Measurements from ENCODE around the gene TMEM106C. TPM values are rescaled to one million over a fixed set of nuclear protein-coding genes. Genes with fewer than 3 reads are reported as not detected.

Gene TMEM106C
- total and polyA plus RNA-seq, 4 donors, result 16.2 to 57.8 (median 25.2) TPM

DNA sequence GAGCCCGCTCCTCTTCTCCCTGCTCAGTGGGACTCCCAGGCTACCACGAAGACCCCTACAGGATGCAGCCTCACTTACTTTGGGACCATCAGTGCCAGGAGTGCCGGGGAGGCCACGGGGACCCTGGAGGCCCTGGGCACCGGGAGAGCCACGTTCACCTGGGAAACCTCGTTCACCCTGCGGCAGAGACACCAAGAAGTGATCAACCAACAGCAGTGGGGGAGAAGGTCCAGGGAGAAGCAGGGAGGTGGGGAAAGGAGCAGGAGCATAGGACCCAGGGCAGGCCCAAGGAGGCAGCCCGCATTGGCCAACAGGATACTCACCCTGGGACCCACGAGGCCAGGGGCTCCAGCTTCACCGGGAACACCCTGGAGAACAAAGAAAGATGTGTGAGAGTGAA is 19.4 kb downstream of the TMEM106C start:
- no peak for DNase-seq (ENCODE audit: low spot score)
- WGBS, result 91% methylated on average over 11 of the region's 11 CpGs
- Histone ChIP-seq H3K9me3 (ENCODE audit: control insufficient read depth in 4 of 4, low read length in 3 of 4) (no peaks in the 10 kb centered on the region), H3K27me3 (ENCODE audit: control insufficient read depth in 4 of 4, insufficient read depth in 4 of 4, low read length in 3 of 4) (no peaks in the 10 kb centered on the region), H3K4me1 (ENCODE audit: control insufficient read depth in 4 of 4, insufficient read depth in 4 of 4, low read length in 3 of 4) (no peaks in the 10 kb centered on the region), H3K36me3 (ENCODE audit: control insufficient read depth in 4 of 4, insufficient read depth in 3 of 4, low read depth in 1 of 4, low read length in 3 of 4) (no peaks in the 10 kb centered on the region), H3K4me3 (ENCODE audit: low read depth in 1 of 3, low read length in 3 of 3) (no peak overlapping the region), H3K9ac (ENCODE audit: low read depth in 1 of 2, low read length in 2 of 2) (no peak overlapping the region), H3K27ac (ENCODE audit: low read depth in 1 of 2, low read length in 2 of 2) (no peak overlapping the region)
- no peak for TF ChIP-seq SP1 (IDR thresholded peaks at IDR 0.05)
- TF ChIP-seq, protein P1, sequence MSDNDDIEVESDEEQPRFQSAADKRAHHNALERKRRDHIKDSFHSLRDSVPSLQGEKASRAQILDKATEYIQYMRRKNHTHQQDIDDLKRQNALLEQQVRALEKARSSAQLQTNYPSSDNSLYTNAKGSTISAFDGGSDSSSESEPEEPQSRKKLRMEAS (IDR thresholded peaks at IDR 0.05), result no peak
- no peak for TF ChIP-seq NR2F2 (IDR thresholded peaks at IDR 0.05)
- TF ChIP-seq RAD21 (IDR thresholded peaks at IDR 0.05), result no peak
- TF ChIP-seq, protein P2, sequence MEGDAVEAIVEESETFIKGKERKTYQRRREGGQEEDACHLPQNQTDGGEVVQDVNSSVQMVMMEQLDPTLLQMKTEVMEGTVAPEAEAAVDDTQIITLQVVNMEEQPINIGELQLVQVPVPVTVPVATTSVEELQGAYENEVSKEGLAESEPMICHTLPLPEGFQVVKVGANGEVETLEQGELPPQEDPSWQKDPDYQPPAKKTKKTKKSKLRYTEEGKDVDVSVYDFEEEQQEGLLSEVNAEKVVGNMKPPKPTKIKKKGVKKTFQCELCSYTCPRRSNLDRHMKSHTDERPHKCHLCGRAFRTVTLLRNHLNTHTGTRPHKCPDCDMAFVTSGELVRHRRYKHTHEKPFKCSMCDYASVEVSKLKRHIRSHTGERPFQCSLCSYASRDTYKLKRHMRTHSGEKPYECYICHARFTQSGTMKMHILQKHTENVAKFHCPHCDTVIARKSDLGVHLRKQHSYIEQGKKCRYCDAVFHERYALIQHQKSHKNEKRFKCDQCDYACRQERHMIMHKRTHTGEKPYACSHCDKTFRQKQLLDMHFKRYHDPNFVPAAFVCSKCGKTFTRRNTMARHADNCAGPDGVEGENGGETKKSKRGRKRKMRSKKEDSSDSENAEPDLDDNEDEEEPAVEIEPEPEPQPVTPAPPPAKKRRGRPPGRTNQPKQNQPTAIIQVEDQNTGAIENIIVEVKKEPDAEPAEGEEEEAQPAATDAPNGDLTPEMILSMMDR (IDR thresholded peaks at IDR 0.05; ENCODE audit: low read depth, low read length, missing input control), result no peak
- TF ChIP-seq EGR1 (IDR thresholded peaks at IDR 0.05; ENCODE audit: low read depth in 2 of 2), result no peak
- TF ChIP-seq JUND (IDR thresholded peaks at IDR 0.05), result no peak
- TF ChIP-seq, protein P3, sequence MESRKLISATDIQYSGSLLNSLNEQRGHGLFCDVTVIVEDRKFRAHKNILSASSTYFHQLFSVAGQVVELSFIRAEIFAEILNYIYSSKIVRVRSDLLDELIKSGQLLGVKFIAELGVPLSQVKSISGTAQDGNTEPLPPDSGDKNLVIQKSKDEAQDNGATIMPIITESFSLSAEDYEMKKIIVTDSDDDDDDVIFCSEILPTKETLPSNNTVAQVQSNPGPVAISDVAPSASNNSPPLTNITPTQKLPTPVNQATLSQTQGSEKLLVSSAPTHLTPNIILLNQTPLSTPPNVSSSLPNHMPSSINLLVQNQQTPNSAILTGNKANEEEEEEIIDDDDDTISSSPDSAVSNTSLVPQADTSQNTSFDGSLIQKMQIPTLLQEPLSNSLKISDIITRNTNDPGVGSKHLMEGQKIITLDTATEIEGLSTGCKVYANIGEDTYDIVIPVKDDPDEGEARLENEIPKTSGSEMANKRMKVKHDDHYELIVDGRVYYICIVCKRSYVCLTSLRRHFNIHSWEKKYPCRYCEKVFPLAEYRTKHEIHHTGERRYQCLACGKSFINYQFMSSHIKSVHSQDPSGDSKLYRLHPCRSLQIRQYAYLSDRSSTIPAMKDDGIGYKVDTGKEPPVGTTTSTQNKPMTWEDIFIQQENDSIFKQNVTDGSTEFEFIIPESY (IDR thresholded peaks at IDR 0.05), result no peak
- TF ChIP-seq YY1 (IDR thresholded peaks at IDR 0.05), result no peak
- no peak for TF ChIP-seq HNF4G (IDR thresholded peaks at IDR 0.05)
- no peak for TF ChIP-seq FOXA1 (IDR thresholded peaks at IDR 0.05)
- TF ChIP-seq, protein P4, sequence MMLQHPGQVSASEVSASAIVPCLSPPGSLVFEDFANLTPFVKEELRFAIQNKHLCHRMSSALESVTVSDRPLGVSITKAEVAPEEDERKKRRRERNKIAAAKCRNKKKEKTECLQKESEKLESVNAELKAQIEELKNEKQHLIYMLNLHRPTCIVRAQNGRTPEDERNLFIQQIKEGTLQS (IDR thresholded peaks at IDR 0.05), result no peak
- no peak for TF ChIP-seq GABPA (IDR thresholded peaks at IDR 0.05 in 1 of 2, conservative IDR thresholded peaks at IDR 0.05 in 1 of 2)
- TF ChIP-seq, protein P5, sequence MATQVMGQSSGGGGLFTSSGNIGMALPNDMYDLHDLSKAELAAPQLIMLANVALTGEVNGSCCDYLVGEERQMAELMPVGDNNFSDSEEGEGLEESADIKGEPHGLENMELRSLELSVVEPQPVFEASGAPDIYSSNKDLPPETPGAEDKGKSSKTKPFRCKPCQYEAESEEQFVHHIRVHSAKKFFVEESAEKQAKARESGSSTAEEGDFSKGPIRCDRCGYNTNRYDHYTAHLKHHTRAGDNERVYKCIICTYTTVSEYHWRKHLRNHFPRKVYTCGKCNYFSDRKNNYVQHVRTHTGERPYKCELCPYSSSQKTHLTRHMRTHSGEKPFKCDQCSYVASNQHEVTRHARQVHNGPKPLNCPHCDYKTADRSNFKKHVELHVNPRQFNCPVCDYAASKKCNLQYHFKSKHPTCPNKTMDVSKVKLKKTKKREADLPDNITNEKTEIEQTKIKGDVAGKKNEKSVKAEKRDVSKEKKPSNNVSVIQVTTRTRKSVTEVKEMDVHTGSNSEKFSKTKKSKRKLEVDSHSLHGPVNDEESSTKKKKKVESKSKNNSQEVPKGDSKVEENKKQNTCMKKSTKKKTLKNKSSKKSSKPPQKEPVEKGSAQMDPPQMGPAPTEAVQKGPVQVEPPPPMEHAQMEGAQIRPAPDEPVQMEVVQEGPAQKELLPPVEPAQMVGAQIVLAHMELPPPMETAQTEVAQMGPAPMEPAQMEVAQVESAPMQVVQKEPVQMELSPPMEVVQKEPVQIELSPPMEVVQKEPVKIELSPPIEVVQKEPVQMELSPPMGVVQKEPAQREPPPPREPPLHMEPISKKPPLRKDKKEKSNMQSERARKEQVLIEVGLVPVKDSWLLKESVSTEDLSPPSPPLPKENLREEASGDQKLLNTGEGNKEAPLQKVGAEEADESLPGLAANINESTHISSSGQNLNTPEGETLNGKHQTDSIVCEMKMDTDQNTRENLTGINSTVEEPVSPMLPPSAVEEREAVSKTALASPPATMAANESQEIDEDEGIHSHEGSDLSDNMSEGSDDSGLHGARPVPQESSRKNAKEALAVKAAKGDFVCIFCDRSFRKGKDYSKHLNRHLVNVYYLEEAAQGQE (IDR thresholded peaks at IDR 0.05), result no peak
- no peak for TF ChIP-seq TAF1 (conservative IDR thresholded peaks at IDR 0.05)

DNA sequence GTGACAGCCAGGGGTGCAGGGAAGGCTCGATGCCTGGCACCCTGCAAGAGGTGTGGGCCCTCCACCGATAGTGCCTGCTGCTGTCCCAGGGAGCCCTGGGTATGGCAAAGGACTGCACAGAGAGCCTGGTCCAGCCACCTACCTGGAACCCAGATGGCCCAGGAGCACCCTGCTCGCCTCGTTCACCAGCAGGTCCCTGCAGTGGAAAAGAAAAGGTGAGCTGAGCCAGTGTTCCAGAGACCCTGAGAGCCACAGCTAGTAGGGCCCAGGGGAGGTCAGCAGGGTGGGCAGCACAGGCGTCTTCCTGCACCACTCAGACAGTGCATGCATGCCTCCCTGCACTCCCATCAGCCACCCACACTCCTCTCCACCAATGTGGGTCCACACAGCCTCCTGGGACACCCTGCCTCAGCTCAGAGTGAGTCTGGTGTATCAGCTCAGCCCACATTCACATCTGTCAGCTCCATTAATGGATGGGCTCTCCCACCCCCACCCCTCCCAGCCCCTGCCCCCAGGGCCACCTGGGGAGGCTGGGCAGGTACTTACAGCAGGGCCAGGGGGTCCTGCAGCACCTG is 20.2 kb downstream of the TMEM106C start:
- Histone ChIP-seq H3K4me1 (ENCODE audit: control insufficient read depth in 4 of 4, insufficient read depth in 4 of 4, low read length in 3 of 4) (no peaks in the 10 kb centered on the region), H3K9me3 (ENCODE audit: control insufficient read depth in 4 of 4, low read length in 3 of 4) (no peaks in the 10 kb centered on the region), H3K36me3 (ENCODE audit: control insufficient read depth in 4 of 4, insufficient read depth in 3 of 4, low read depth in 1 of 4, low read length in 3 of 4) (no peaks in the 10 kb centered on the region), H3K9ac (ENCODE audit: low read depth in 1 of 2, low read length in 2 of 2) (no peak overlapping the region), H3K4me3 (ENCODE audit: low read depth in 1 of 3, low read length in 3 of 3) (no peak overlapping the region), H3K27ac (ENCODE audit: low read depth in 1 of 2, low read length in 2 of 2) (no peak overlapping the region), H3K27me3 (ENCODE audit: control insufficient read depth in 4 of 4, insufficient read depth in 4 of 4, low read length in 3 of 4) (no peaks in the 10 kb centered on the region)
- DNase-seq (ENCODE audit: low spot score), result no peak
- no peak for TF ChIP-seq JUND (IDR thresholded peaks at IDR 0.05)
- no peak for TF ChIP-seq FOXA2 (IDR thresholded peaks at IDR 0.05)
- TF ChIP-seq EGR1 (IDR thresholded peaks at IDR 0.05; ENCODE audit: low read depth in 2 of 2), result no peak
- no peak for TF ChIP-seq SP1 (IDR thresholded peaks at IDR 0.05)
- TF ChIP-seq, protein P5 (IDR thresholded peaks at IDR 0.05), result no peak
- TF ChIP-seq RXRA (IDR thresholded peaks at IDR 0.05), result no peak
- TF ChIP-seq HNF4A (conservative IDR thresholded peaks at IDR 0.05), result no peak
- TF ChIP-seq HNF4G (IDR thresholded peaks at IDR 0.05), result no peak
- TF ChIP-seq, protein P3 (IDR thresholded peaks at IDR 0.05), result no peak
- TF ChIP-seq, protein P1 (IDR thresholded peaks at IDR 0.05), result no peak
- TF ChIP-seq YY1 (IDR thresholded peaks at IDR 0.05), result no peak
- 93% methylated on average over 5 of the region's 5 CpGs for WGBS

Data from liver (tissue), 9 donors.